Glutamatergic neuron (in vitro differentiated cells): Measurements from ENCODE around the gene SPEN. TPM values are rescaled to one million over a fixed set of nuclear protein-coding genes. Genes with fewer than 3 reads are reported as not detected.

Experiments
- DNase-seq: peaks from one replicate; pipeline ENCODE4 v3.0.0; 2022
- H3K27ac Mint-ChIP-seq: one replicate; pipeline ENCODE4 v1.8.0; 2020; ENCODE audit warnings: mild to moderate bottlenecking, mixed read lengths, inconsistent platforms; ENCODE audit not compliant: unreplicated experiment
- H3K27me3 Mint-ChIP-seq: one replicate; pipeline ENCODE4 v1.8.0; 2020; ENCODE audit warnings: mild to moderate bottlenecking, moderate library complexity, mixed read lengths, inconsistent platforms; ENCODE audit not compliant: unreplicated experiment
- H3K36me3 Mint-ChIP-seq: one replicate; pipeline ENCODE4 v1.8.0; 2020; ENCODE audit warnings: mild to moderate bottlenecking, mixed read lengths, inconsistent platforms; ENCODE audit not compliant: unreplicated experiment
- H3K4me1 Mint-ChIP-seq: one replicate; pipeline ENCODE4 v1.8.0; 2020; ENCODE audit warnings: mild to moderate bottlenecking, low read depth, mixed read lengths, inconsistent platforms; ENCODE audit not compliant: unreplicated experiment
- H3K4me3 Mint-ChIP-seq: one replicate; pipeline ENCODE4 v1.8.0; 2020; ENCODE audit warnings: mild to moderate bottlenecking, mixed read lengths, inconsistent platforms; ENCODE audit not compliant: unreplicated experiment
- H3K9me3 Mint-ChIP-seq: one replicate; pipeline ENCODE4 v1.8.0; 2020; ENCODE audit warnings: mild to moderate bottlenecking, moderate library complexity, mixed read lengths, inconsistent platforms; ENCODE audit not compliant: unreplicated experiment
- total RNA-seq: library from RNA; stranded (reverse); fragmentation: NEBNext Ultra II Directional; extraction: Animal tissue kit (Norgen Biotek cat#: 25700); gene quantifications from one replicate; pipeline ENCODE4 v1.2.1, GENCODE V29; 2021; ENCODE audit not compliant: unreplicated experiment
- TF ChIP-seq, protein P1 (sequence below): fragments of 200-600 bp; sonication (generic); IDR thresholded peaks from one replicate; pipeline ENCODE4 v1.5.0; 2021; ENCODE audit not compliant: partially characterized antibody, unreplicated experiment

Gene SPEN
- total RNA-seq, 1 donor from 2014 or later: 52.4 TPM

DNA sequence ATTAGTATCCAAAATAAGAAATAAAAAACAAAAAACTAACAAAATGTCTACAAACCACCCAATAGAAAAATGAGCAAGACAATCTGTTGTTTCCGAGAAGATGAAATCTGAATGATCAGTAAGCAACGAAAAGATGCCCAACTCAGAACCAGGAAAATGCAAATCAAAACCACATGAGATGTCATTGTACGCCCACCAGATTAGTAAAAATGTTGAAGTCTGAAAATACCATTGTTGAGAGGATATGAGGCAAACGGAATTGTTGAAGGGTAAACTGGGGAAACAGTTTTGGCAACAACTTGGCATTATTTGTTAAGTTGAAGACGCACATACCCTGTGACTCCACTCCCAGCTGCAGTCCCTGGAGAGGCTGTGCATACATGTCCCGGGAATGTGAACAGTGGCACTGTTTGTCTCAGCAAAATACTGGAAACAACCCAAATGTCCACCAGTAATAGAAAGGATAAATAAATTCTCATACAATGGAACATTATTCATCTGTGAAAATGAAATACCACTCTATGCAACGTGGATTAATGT, 117.8 kb downstream of the SPEN start:
- peaks cover 23% of the 10 kb centered on the region for H3K4me1 Mint-ChIP-seq
- DNase-seq: no peak
- H3K9me3 Mint-ChIP-seq: no peaks in the 10 kb centered on the region
- H3K27me3 Mint-ChIP-seq: peaks cover 4% of the 10 kb centered on the region
- H3K4me3 Mint-ChIP-seq: no peak overlapping the region
- H3K36me3 Mint-ChIP-seq: peaks cover 5% of the 10 kb centered on the region
- TF ChIP-seq, protein P1, sequence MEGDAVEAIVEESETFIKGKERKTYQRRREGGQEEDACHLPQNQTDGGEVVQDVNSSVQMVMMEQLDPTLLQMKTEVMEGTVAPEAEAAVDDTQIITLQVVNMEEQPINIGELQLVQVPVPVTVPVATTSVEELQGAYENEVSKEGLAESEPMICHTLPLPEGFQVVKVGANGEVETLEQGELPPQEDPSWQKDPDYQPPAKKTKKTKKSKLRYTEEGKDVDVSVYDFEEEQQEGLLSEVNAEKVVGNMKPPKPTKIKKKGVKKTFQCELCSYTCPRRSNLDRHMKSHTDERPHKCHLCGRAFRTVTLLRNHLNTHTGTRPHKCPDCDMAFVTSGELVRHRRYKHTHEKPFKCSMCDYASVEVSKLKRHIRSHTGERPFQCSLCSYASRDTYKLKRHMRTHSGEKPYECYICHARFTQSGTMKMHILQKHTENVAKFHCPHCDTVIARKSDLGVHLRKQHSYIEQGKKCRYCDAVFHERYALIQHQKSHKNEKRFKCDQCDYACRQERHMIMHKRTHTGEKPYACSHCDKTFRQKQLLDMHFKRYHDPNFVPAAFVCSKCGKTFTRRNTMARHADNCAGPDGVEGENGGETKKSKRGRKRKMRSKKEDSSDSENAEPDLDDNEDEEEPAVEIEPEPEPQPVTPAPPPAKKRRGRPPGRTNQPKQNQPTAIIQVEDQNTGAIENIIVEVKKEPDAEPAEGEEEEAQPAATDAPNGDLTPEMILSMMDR: no peak
- H3K27ac Mint-ChIP-seq: no peak overlapping the region

DNA sequence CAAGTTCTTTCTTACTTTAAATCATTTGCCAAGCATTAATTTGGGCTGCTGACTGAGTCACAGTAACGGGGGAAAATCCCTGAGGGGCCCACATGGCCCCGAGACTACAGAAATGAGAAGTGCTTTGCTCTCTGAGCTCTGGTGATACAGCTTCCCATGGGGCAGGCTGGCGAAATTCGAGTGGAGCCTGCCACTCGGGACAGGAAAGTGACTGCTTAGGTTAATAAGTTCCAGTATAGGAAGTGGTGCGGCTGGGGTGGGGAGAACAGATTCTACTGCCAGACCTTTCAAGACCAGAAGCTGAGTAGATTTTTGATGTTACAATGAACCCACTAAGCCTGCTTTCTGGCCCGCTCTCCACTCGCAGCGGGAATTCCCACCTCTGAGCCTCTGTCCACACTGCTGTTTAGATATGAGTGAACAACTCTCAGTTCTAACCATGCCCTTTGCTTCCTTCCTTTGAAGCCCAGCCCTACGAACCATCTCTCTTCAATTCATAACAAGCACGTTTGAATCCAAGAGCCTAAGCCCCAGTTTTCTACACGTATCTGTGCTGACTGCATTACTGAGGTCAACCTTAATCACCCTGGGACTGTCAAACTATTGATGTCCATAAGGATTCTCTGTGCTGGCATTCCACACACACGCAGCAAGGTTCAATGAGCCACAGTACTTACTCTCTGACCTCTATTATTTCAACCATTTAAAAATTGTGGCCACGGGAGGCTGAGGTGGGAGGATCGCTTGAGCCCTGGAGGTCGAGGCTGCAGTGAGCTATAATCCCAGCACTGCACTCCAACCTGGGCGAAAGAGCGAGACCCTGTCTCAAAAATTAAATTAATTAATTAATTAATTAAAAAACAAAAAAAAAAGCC, 118.8 kb downstream of the SPEN start:
- Mint-ChIP-seq H3K36me3 (peaks cover 5% of the 10 kb centered on the region), H3K4me3 (peak overlapping the region; percentile 61), H3K9me3 (no peaks in the 10 kb centered on the region), H3K27ac (peak overlapping the region; percentile 55), H3K27me3 (peaks cover 4% of the 10 kb centered on the region), H3K4me1 (peaks cover 21% of the 10 kb centered on the region)
- DNase-seq: no peak
- TF ChIP-seq, protein P1: no peak

DNA sequence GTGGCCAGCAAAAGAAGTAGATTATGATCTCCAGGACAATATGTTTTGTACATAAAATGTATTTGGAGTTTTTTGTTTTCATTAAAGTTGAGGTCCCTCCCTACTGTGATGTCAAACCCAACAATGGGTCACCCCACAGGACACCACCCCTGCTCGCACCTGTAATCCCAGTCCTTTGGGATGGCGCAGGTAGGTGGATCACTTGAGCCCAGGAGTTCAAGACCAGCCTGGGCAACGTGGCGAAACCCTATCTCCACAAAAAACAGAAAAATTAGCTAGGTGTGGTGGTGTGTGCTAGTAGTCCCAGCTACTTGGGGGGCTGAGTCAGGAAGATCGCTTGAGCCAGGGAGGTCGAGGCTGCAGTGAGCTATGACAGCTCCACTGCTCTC, 119.4 kb downstream of the SPEN start:
- Mint-ChIP-seq H3K9me3 (no peaks in the 10 kb centered on the region), H3K36me3 (peaks cover 5% of the 10 kb centered on the region), H3K27ac (no peak overlapping the region), H3K4me1 (peaks cover 18% of the 10 kb centered on the region), H3K27me3 (peaks cover 4% of the 10 kb centered on the region), H3K4me3 (no peak overlapping the region)
- no peak for DNase-seq
- TF ChIP-seq, protein P1: no peak

DNA sequence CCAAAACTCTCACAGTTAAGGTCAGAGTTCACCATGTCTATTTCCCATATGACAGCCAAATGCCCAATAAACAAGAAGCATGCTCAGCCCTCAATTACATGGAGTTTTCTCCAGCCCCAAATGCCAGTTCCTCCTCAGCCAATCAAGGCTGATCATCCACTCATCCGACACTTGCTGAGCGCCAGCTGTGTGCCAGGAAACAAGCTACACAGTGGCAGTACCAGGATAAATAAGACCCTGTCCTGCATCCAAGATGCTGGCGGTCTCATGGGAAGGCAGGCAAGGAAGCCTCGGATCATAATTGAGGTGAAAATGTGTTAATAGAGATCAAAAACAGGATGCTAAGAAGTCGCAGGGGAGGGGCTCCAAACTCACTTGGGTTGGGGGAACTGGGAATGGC, 120.7 kb downstream of the SPEN start:
- H3K36me3 Mint-ChIP-seq: peaks cover 13% of the 10 kb centered on the region
- TF ChIP-seq, protein P1: no peak
- H3K4me1 Mint-ChIP-seq: peaks cover 16% of the 10 kb centered on the region
- no peak overlapping the region for H3K27ac Mint-ChIP-seq
- no peak overlapping the region for H3K4me3 Mint-ChIP-seq
- H3K9me3 Mint-ChIP-seq: no peaks in the 10 kb centered on the region
- peaks cover 4% of the 10 kb centered on the region for H3K27me3 Mint-ChIP-seq
- no peak for DNase-seq

DNA sequence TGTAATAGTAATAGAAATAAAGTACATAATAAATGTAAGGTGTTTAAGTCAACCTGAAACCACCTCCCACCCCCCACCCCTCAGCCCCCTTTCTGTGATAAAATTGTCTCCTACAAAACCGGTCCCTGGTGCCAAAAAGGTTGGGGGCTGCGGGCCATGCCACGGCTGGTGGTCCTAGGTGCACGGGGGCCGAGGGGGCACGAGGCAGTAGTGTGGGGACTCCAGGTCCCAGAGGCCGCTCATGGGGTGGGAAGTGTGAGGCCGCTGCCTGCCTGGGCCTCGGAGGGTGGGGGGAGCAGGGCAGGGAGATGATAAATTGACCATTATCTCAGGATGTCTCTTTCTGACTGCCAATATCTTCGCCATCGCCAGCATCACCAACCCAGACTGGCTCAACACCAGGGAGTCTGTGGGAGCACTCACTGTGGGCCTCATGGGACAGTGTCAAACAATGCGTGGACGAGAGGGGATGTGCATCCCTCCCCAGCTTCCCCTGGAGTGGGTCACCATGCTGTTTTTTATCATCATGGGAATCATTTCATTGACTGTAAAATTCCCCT, 121.9 kb downstream of the SPEN start:
- TF ChIP-seq, protein P1: no peak
- peaks cover 13% of the 10 kb centered on the region for H3K36me3 Mint-ChIP-seq
- H3K4me1 Mint-ChIP-seq: peaks cover 14% of the 10 kb centered on the region
- no peak overlapping the region for H3K27ac Mint-ChIP-seq
- peaks cover 5% of the 10 kb centered on the region for H3K27me3 Mint-ChIP-seq
- no peaks in the 10 kb centered on the region for H3K9me3 Mint-ChIP-seq
- no peak overlapping the region for H3K4me3 Mint-ChIP-seq
- DNase-seq: no peak
